SIG-M5 (cell line): Measurements from ENCODE around the gene SPA17.

Experiments used
- DNase-seq: peaks from one replicate; lab custom pipeline; 2025; lab: John Stamatoyannopoulos, UW

SPA17 gene

DNA sequence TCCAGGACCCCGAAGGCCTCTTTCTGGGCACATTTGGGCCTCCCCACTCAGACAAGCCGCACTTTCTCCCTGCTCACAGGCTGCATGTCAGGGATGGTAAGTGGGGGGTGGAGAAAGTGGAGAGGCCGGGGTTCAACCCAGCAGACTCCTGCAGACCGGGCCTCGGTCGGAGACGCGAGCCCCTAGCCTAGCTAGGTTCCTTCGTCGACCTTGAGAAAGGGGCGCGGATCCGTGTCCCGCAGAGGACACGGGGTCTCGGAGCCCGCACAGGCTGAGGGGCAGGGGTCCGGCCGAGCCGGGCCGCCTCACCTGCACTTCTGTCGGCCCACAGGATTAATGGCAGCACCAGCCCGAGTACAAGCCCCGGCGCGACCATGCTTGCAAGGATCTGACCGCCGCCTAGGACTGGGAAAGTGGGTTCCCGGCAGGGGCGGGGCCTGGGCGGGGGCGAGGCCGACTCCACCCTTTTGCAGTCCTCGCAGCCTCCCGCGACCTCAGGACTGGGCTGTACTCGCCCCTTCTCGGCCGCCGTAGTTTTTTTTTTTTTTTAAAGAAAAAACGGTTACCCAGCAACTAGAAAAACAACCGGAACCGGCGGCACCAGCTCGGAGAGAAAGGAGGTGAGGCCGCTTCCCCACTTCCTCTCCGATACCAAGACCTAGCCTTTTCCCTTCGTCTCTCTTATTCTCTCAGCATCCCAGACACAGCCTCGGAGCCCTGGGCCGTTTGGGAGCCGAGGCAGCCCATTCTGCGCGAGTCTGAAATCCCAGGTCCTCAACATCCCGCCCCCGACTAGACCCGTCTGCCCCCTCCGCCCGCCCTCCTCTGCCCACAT, at the start of gene SPA17, which contains the start of gene SIAE:
SPA17 (plus strand) TSS at position 572 of the 835 bp plus-strand sequence. CDS start 1,361 bp downstream, outside the sequence.
SIAE (minus strand) TSS at position 407 of the 835 bp plus-strand sequence; CDS start at position 376, 31 bp downstream.
- peak; percentile 57 for DNase-seq

DNA sequence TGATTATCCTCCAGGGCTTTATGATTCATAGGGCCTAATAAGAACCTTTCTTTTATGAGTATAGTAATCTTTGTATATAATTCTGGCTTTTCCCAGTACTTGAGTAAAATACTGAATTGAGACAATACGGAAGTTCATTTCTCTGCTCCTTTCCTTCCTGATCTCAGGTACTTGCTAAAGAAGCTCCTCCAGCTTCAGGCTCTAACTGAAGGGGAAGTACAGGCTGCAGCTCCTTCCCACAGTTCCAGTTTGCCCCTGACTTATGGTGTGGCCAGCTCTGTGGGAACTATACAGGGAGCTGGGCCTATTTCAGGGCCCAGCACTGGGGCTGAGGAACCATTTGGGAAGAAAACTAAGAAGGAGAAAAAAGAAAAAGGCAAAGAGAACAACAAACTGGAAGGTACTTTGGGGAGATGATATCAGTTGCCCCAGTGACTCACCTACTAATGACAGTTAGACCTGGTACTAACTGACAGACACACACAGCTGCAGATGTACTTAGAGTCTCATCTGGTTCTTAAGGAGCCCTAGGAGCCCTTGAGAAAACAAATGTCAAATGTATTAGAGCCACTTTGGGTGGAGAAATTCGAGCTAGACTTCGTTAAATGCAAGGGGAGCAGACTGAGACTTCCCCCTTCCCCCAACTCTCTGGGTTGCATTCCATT, 48.1 kb upstream of the SPA17 start:
- no peak for DNase-seq

DNA sequence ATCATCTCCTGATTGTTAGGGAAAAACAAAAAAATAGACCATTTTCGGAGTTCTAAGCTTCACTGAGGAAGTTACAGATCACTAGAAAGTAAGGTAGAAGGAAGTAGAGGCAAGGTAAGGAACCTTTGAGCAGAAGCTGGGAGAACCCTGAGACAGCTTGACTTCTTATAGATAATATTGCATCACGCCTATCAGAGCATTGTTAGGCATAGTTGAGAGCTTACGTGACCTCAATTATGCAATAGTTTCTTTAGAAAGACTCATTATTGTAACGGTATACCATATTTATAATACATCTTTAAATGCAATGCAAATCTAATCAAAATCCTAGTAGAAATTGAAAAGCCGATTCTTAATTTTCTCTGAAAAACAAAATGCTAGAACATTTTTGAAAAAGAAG, 46.2 kb upstream of the SPA17 start:
- no peak for DNase-seq

DNA sequence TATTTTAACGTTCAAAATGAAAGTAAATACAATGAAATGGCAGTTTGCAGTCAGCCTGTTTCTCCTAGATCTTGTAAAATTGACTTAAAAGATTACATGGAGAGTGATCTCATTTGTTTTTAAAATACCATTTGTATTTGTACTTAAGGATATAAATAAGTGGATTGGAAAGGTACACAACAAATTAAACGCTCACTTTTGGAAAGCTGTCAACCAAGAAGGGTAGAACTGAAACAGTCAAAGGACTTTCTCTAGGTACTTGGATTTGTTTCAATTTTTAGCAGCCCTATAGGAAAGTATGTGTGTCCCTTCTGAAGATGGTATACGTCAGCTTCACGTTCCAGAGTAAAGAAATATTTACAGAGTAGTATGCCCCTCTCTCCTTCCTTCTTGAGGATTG, 43.7 kb upstream of the SPA17 start:
- no peak for DNase-seq

DNA sequence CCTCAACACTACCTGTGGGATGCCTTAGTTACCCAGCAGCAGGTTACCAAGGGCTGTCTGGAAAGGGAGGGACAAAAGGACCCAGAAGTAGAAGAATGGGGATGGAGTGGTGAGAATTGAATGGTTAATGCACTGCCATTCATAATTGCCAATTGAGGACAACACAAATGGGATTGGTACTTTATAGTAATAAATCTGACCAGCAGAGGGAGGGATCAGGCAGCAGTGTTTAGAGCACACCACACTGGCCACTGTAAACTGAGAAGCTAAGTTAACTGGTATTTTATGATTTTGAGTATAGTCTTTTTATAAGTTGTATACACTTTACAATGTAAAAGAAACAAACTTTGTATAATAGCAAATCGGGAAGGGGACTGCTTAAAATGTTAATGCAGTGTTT, 40.3 kb upstream of the SPA17 start:
- DNase-seq = no peak

DNA sequence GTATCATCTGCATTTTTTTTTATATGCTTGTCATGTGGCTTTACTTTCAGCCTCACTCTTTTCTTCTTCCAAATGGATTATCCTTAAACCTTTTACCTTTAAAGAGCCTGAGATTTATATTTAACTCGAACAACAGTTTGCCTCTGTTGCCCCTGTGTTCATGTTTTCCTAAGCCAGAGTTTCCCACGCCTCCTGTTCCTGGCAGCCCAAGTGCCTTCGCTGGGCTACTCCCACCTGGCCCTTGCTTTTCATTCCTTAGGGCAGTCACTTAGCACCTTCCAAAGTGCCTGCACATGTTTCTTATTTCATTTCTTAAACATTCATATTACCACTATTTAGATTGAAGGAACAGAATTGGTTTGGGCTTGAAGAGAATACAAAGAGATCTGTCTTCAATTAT, 37.8 kb upstream of the SPA17 start:
- DNase-seq = no peak

DNA sequence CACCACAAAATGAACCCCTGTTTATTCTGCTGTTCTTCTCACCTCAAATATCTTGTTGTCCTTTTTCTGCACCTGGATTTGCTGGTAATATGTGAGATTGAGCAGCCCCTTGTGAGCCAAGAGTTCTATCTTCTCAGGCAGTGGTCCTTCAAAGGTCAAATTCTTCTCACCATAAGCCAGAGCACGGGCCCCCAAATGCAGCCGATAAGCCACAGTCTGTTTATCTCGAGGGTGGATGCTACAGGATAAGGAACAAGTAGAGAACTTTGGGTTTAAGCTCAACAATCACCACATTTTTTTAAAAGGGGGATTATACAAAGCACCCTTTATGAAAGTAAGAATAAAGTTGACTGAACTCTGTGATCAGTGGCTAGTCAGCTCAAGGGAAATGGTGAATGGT, 35.2 kb upstream of the SPA17 start:
- no peak for DNase-seq

DNA sequence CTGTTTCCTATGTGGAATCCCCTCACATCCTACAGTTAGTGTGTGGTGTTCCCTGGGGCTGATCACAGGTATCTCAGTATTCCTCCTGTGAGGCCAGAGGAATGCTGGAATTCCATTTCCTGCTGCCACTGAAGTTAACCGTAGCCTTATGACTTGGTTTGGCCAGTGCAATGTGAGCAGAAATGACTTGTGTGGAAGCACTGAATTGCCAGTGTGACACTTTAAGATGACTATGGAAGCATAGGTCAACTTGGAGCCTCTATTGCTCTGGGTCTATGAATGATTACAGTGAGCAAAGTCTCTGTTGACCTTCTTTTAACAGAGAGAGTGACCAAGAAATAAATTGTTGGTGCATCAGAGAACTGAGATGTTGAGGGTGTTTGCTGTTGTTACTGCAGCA, 34.5 kb upstream of the SPA17 start:
- no peak for DNase-seq

DNA sequence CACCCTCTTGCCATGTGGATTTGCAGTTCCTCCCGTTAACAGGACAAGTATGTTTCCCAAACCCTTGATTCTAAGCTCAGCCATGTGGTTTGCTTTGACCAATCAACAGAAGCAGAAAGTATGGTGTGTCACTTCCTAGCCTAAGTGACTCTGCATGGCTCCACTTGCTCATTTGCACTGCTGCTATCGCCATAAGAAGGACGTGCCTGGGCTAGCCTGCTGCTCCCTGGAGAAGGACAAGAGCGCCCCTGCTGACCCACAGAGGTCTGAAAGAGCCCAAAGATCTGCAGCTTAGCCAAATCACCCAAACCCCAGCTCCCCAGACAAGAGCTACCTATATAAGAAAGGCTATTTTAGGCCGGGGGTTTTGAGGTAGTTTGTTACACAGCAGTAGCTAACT, 33.0 kb upstream of the SPA17 start:
- no peak for DNase-seq

DNA sequence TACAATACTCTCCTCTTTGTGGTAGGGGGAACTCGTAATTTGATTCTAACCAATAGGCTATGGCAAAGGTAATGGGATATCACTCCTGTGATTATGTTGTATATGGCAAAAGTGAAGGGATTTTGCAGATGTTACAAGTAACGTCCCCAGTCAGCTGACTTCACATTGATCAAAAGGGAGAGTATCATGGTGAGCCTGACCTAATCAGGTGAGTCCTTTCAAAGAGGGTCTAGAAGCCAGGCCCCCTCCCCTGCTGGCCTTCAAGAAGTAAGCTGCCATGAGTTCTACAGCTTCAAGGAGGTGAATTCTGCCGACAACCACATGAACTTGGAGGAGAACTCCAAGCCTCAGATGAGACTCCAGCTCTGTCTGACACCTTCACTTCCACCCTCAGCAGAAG, 31.1 kb upstream of the SPA17 start:
- DNase-seq = no peak

DNA sequence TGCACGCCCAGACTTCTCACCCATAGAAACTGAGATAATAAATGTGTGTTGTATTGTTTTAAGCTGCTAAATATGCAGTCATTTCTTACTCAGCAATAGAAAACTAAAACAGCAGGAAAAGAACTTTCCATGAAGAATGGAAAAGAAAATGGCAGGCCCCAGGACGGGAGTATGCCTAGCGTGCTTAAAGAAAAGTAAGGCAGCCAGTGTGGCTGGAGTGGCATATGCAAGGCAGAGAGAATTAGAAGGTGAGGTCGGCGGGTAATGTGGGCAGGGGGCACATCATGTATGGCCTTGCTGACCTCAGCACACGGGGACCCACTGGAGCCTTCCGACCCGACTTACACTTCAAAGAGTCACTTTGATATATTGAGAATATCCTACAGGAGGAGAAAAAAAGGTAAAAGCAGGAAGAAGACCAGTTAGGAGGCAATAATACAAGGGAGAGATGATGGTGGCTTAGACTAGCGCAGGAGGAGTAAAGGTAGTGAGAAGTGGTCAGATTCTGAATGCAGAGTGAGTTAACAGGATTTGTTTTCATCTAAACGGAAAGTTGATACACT, 30.6 kb upstream of the SPA17 start:
- no peak for DNase-seq

DNA sequence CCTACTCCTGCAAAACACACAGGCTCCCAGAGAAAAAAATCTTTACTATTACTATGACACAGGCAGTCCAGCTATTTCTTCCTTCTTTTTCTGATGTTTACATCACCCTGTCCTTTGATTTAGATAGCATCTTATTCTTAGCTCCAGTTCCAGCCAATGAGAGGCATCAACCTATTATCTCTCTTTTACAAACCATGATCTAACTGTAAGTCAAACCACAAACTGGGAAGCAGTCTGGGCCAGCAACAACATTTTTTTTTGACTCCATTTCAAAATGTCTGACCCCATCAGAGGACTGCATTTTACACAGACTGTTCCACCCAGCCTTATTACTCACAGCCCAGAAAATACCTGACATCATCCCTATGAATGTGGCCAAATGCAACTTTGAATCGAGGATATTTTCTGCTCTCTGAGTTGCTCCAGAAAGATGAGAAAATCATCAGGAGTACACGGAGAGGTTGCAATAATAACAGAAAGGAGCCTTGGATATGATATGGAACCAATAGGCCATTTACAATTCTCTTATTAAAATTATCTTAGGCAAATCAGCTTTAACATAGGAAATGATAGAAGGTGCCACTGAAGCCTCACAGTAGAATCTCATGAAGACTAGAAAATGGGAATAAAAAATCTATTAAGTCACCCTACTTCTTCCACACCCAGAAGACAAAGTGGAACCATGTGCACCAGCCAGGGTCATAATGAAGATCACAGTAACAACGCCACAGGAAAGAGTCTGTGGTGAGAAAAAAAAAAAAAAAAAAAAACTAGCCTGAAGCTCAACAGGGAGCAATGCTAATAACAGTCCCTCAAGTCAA, 29.9 kb upstream of the SPA17 start:
- no peak for DNase-seq

DNA sequence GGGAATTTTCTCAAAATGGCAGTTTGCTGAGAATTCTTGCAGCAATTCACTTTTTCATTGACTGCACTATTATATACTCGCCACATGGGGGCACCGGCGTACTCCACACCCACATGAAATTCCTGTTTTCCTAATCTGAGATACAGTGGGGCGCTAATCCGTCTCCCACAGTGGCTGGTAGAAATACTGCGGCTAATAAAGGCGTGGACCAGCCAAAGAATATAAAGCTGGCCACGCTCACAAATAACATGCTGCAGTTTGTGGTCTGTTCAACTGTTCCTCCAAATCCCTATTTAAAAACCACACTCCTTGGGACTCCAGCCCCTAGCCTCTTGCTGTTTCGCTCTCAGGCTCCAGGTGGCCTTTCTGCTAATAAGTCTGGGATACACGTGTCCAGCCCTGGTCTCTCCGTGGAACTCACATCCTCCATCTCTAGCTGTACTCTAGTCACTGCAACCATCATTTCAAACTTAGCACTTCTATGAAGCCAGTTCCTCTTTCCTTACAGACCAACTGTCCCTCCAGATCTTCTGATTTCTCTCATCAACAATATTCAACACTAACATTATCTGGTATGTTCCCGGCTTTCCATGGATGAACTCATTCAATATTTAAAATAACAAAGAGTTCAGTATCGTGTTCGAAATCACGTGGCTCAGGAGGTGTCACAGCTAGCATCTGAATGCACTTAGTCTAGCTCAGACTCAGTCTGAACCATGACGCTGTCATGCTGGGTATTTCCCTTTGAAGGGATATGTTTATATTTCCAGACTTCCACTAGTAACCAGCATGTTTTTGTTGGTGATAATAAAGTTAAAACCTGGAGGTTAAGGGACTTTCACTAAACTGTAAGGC, 29.1 kb upstream of the SPA17 start:
- DNase-seq = no peak

DNA sequence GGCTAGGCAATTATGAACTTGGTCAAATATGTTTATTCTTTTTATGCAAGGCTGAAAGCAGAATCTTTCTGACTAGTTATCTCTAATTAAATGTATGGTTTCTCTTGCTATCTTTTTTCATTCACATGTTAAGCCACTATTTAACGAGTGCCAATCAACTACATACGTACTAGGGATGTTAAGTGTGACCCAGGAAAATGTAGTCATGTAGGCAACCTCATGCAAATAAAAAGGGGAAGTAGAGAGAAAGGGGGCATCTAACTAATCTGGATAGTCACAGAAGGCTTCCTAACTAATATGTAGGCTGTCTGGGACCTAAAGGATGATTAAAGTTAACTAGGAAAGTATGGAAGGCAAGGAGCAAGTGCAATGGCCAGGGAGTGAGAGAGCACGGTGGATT, 27.6 kb upstream of the SPA17 start:
- DNase-seq = no peak

DNA sequence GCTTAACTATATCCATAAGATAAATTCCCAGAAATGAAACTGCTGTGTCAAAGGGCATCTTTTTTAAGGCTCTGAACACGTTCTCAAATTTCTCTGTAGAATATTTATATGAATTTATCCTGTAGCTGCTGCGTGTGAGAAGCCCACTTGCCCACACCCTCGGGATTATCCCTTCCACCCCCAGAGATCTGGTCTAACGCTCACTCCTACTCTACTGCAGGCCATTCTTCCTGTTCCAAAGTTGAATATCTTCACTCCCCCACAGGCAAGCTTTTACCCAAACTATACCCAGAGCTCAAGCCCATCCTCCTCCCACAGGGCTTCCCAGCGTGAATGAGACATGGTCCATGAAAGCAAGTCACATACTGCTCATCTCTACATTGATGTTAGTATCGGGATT, 25.1 kb upstream of the SPA17 start:
- DNase-seq = no peak

DNA sequence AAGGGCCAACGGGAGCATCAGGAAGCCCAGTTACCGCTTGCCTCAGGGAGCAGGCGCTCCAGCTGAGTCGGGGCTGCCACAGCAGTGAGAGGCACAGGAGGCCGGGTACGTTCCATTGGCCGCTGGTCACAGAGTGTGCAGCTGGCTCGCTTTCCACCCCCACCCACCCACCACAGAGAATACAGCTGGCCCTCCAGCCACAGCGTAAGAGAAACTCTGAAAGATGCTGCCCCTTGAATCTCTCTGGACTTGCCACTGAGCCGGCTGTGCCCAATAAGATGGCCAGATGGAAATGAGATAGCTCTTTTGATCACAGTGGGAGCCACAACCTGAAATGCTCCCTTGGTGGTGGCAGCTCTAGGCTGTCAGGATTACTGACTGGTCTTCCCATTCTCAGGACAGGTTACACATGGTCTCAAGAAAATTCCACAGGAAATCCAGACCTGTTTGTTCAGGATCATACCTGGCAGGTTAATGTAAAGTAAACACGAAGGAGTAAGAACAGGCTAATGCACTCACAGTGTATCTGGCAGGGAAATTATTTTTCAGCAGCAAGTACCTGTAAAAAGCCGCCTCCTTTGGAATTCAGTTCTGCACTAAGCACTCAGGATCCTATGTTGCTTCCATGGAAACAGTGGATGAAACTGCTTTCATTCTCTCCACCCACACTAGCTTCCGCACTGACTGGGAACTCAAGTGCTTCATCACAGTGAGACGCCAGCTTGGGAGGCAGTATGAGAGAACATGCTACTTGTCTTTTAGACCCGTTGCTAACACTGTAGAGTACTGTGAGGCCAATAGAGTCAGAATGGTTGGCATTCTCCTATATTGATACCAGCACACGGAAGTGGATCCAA, 16.7 kb upstream of the SPA17 start:
- DNase-seq = no peak

DNA sequence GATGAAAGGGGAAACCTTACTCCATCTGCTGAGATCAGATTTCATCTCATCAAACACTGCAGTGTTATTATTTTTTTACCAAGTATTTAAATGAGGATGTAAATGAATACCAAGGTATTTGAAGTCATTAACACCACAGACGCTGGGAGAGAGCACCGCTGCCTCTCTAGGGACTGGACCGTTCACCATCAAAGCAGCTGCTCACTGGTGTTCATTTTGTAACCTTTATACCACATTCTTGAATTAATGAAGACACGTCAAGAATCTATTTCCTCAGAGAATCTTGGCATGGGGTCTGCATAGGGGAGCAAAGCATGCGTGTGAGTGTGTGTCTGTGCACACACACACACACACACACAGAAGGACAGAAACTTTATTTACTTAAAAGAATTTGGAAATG, 15.8 kb upstream of the SPA17 start:
- no peak for DNase-seq

DNA sequence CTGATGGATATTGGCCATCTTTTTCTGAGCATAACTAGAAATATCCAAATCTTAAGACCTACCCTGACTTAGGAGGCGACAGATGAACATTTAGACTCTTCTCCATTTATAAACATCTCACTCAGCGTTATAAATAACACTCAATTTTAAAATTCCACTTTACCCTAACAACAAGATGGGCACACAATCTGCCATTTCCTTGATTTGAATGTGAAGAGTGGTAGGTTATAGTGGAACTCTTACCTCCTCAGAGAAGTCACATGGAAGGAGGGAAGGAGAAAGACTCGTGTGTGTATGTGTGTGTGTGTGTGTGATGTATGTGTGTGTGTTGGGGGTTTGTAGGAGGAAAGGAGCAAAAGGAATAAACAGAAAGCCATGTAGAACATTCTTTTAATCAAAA, 15.2 kb upstream of the SPA17 start:
- no peak for DNase-seq

DNA sequence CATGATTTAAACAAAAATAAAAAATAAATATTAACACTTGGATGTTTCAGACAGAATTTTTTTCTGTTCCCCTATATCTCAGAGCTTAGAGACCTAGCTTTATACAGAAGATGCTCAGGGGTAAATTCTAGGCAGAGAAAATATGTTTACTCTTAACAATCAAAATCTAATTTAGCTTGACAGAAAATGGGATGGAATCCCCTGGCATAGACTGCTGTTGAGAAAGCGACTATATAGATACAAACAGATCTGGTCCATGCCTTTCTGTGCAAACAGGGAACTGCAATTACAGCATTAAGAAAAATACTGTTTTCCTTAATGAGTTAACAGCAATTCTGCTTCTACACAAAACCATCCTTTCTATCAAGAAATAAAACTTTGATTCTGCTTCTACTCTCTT, 14.7 kb upstream of the SPA17 start:
- DNase-seq = no peak

DNA sequence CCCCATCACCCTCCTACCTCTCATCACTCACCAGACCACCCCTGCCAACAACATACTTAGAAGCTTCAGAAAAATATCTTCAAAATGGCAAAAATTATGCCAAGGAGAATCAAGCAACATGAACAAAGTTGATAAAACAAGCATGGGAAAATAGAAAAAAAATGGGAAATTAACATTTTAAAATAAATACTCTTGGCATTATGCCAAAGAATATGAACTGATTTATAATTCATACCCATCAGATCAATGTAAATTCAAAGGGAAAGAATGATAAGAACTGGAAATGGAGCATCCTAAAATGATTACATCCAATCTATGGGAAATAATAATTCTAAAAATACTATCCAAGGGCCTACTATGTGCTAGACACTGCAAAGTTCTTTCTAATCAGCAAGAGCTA, 12.2 kb upstream of the SPA17 start:
- no peak for DNase-seq
